Mucosa of descending colon (tissue), 3 donors: Measurements from ENCODE around the gene MYO15A. TPM values are rescaled to one million over a fixed set of nuclear protein-coding genes. Genes with fewer than 3 reads are reported as not detected.

ENCODE experiments used
- ATAC-seq: fragments of 200-7000 bp; cut with Tn5 transposase; one replicate; pipeline ENCODE4 v1.9.1; 2020; ENCODE audit warnings: mild to moderate bottlenecking, moderate library complexity
- DNase-seq, 3 donors: peaks; one replicate each; pipeline ENCODE4 v3.0.0-alpha.2; 2020
- H3K36me3 ChIP-seq: fragments of 200-600 bp; one replicate; pipeline ENCODE4 v1.8.0; 2021; ENCODE audit warnings: low read depth, mild to moderate bottlenecking
- H3K4me1 ChIP-seq: fragments of 200-600 bp; one replicate; pipeline ENCODE4 v1.8.0; 2021; ENCODE audit warnings: low read depth, mild to moderate bottlenecking
- H3K4me3 ChIP-seq: fragments of 200-600 bp; one replicate; pipeline ENCODE4 v1.8.0; 2021; ENCODE audit warnings: mild to moderate bottlenecking
- H3K9me3 ChIP-seq: fragments of 200-600 bp; one replicate; pipeline ENCODE4 v1.8.0; 2021; ENCODE audit warnings: mild to moderate bottlenecking
- intact Hi-C, 2 donors: fragments of 100-400 bp; cut with DNase I in 1 of 2; cut with micrococcal nuclease in 1 of 2; formaldehyde crosslinking; loops; one replicate each; pipeline versions ENCODE4 v1.11.0 to v1.11.1; 2022; cut with DNase I, micrococcal nuclease
- total RNA-seq, 3 donors: library from RNA; stranded (reverse); fragmentation: NEBNext Ultra II Directional in 2 of 3; extraction: Animal tissue kit (Norgen Biotek cat#: 25700) in 2 of 3; gene quantifications; one replicate each; pipeline versions ENCODE4 v1.2.1 to v1.2.4, GENCODE V29; 2021 to 2023
- TF ChIP-seq, protein P1 (sequence below): fragments of 200-600 bp; IDR thresholded peaks from one replicate; pipeline ENCODE4 v1.8.0; 2022; ENCODE audit warnings: antibody characterized with exemption, mild to moderate bottlenecking
- donor health status: DM: no; HTN: no; CAD: no; lungs with moderate emphysema.
- donor health status: DM: no; HTN: no; CAD: no.
- donor health status: DM: no; HTN: yes; CAD: no.

Gene MYO15A
- total RNA-seq, 3 donors from 2014 or later = 0.60 to 2.0 (median 1.2) TPM

DNA sequence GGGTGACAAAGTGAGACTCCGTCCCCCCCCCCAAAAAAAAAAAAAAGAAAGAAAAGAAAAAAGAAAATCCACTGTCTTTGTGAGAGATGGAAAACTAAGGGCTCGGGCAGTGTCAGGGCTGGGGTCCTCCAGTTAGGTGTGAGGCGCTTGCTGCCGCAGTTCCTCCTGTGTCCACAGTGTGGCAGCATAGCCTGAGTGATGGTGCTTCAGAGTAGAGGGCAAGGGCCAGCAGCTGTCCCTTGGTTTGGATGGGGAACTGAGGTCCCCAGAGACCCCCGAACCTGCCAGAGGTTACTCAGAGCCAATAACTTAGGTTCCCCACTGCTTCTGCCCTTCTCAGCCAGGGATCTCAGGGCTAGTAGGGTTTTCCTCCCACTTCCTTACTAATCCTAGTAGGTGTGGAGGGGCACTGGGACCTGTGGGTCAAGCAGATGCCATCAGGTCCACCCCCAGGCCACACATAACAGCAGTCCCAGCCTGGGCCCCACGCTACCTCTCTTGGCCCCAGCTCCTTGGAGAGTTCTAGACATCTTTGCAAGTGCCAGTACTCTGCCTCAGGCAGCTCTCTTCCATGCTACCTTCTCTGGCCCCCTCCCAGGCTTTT is 109.0 kb downstream of the MYO15A start:
- Histone ChIP-seq H3K4me3 (no peak overlapping the region), H3K9me3 (no peaks in the 10 kb centered on the region), H3K4me1 (no peaks in the 10 kb centered on the region), H3K36me3 (no peaks in the 10 kb centered on the region)
- TF ChIP-seq, protein P1, sequence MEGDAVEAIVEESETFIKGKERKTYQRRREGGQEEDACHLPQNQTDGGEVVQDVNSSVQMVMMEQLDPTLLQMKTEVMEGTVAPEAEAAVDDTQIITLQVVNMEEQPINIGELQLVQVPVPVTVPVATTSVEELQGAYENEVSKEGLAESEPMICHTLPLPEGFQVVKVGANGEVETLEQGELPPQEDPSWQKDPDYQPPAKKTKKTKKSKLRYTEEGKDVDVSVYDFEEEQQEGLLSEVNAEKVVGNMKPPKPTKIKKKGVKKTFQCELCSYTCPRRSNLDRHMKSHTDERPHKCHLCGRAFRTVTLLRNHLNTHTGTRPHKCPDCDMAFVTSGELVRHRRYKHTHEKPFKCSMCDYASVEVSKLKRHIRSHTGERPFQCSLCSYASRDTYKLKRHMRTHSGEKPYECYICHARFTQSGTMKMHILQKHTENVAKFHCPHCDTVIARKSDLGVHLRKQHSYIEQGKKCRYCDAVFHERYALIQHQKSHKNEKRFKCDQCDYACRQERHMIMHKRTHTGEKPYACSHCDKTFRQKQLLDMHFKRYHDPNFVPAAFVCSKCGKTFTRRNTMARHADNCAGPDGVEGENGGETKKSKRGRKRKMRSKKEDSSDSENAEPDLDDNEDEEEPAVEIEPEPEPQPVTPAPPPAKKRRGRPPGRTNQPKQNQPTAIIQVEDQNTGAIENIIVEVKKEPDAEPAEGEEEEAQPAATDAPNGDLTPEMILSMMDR = peak; percentile 95
- intact Hi-C loops = no loop called here
- ATAC-seq (peak; percentile 95), DNase-seq (peak in 2 of 3 donors; percentile 86 to 87)

- no peak for ATAC-seq
- TF ChIP-seq, protein P1 = no peak
- H3K36me3 ChIP-seq = no peaks in the 10 kb centered on the region
- intact Hi-C loops = no loop called here
- DNase-seq = peak in 1 of 3 donors; percentile 21
- no peak overlapping the region for H3K4me3 ChIP-seq
- H3K4me1 ChIP-seq = no peaks in the 10 kb centered on the region
- no peaks in the 10 kb centered on the region for H3K9me3 ChIP-seq
These were observed 110.3 kb downstream of the MYO15A start for GRCh38 chr17:18218756-18219415.

DNA sequence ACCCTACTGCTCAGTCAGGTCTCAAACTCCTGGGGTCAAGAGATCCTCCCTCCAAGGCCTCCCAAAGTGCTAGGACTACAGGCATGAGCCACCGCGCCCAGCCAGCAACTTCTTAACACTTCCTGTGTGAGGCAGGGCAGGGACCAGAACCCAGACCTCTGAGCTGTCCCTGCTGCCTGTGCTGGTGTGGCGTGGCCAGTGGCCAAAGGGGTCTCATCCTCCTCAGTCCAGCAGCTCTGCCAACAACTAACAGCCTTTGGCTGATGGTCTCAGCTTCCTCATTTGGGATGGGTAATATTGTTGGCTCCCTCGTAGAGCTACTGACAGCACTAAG is 115.5 kb downstream of the MYO15A start:
- Histone ChIP-seq H3K4me3 (no peak overlapping the region), H3K9me3 (no peaks in the 10 kb centered on the region), H3K36me3 (no peaks in the 10 kb centered on the region), H3K4me1 (no peaks in the 10 kb centered on the region)
- no peak for ATAC-seq
- intact Hi-C loops = no loop called here
- DNase-seq = no peak
- TF ChIP-seq, protein P1 = no peak

DNA sequence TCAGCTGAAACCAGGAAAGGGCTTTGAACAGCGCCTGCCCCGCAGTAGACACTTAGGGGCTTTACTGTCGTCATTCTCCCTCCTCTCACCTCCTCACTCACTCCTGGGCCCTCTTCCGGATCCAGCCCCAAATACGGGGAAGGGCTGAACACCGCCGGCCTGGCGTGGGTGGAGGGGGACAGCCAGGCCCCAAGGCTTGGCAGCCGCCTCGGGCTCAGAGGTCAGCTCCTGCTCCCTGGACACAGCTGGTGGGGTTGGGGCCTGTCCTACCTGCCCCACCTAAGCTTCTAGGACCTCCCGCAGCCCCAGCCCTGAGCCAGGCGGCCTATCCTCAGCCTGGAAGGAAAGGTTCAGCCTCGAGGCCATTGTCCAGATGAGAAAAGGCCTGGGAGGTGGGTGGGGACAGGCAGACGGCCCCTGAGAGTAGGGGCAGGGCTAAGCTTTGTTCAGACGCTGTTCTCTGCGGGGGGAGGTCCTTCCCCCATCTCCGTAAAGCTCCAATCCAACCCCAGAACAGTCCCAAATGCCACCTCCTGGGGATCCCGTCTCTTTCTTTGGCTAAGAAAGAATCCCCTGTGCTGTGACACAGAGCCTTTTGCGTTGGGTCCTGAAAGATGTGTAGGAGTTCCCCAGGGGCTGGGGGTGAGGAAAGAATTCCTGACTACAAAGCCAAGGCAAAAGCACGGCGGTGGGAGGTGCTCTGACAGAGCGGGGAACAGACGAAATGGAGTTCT is 116.0 kb downstream of the MYO15A start:
- TF ChIP-seq, protein P1 = no peak
- no peaks in the 10 kb centered on the region for H3K4me1 ChIP-seq
- peak in 2 of 3 donors; percentile 12 to 55 for DNase-seq
- H3K36me3 ChIP-seq = no peaks in the 10 kb centered on the region
- H3K4me3 ChIP-seq = no peak overlapping the region
- no peak for ATAC-seq
- intact Hi-C loops = no loop called here
- no peaks in the 10 kb centered on the region for H3K9me3 ChIP-seq

DNA sequence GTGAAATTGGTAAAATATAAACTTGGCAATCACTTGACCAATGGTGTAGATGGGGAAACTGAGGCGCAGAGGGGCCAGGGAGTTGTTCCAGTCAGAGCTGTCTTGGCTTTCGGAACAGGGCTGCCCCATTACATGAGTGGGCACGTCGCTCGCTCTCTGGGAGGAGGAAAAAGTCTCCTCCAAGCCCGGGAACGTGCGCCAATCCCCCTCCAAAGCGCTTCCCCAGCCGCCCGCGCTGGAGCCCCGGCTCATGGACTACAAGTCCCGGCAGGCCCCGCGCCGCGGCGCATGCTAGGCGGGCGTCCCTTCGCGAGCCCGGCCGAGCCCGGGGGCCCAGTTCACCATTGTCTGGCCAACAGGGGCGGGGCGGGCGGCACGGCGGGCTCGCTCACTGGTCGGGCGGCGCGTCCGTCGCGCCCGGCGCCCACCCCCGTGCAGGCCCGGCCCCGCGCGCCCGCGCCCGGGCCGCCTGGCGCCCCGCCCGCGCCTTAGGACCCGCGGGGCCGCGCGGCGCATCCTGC is 116.6 kb downstream of the MYO15A start, which contains the start of gene LLGL1:
TSS of gene LLGL1 (plus strand) at position 515 of the 521 bp plus-strand sequence. CDS start 48 bp downstream, outside the sequence.
- Histone ChIP-seq H3K36me3 (no peaks in the 10 kb centered on the region), H3K4me1 (no peaks in the 10 kb centered on the region), H3K9me3 (no peaks in the 10 kb centered on the region), H3K4me3 (peak within 1 kb of the TSS; percentile 28)
- TF ChIP-seq, protein P1 = no peak
- peak; percentile 97 to 98 (median 97) for DNase-seq
- intact Hi-C loops = no loop called here
- ATAC-seq = peak; percentile 98
